ENCODE measurements around the gene CLDN34.

Gene CLDN34

DNA sequence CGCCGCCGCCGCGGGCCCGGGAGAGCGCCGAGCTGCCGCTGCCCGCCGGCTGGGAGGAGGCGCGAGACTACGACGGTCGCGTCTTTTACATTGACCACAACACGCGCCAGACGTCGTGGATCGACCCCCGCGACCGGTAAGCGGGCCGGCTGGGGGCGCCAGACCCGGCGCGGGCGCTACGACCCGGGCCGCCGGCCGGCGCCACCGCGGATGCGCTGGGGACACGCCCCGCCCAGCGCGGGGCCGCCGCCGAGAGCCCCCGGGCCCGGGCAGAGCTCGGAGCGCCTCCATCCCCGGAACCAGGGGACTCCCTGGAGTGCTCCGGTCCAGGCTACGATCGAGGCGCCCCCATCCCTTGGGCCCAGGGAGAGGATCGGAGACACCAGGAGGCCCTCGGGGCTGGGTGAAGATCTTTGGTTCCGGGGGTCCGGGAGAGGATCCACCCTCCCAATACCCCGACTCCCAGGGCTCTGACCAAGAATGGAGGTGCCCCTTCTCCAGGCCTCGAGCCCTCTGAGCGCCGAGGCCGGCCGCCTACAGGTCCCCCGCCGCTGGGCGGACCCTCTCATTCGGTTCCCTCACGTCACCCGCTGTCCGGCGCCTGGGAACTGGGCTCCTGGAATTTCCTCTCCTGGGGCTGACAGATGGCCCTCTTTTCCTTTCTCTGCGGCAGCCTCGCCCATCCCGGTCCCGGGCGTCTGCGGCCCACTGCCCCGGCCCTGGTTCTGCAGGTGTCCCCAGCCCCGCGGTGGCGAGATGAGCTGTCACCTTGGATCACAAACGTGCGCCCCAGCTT is 48.8 kb downstream of the CLDN34 start:
- Histone ChIP-seq H4K91ac (ENCODE audit: low read depth, low read length, poor library complexity) (no peak overlapping the region), H3K18ac (ENCODE audit: low read length) (peak overlapping the region; percentile 83), H2BK120ac (ENCODE audit: low read depth, low read length) (no peak overlapping the region), H2BK5ac (ENCODE audit: low read length) (no peak overlapping the region), H3K9ac (ENCODE audit: low read depth, low read length, poor library complexity) (peak overlapping the region; percentile 60), H3K4ac (ENCODE audit: low read length) (no peak overlapping the region), H3K14ac (ENCODE audit: low read length) (no peak overlapping the region), H3K4me3 (ENCODE audit: low read length in 2 of 2) (peak overlapping the region; percentile 62 to 86), H3K27me3 (ENCODE audit: control insufficient read depth in 3 of 3, insufficient read depth in 3 of 3, low read depth in 1 of 3, low read length in 3 of 3) (no peaks in the 10 kb centered on the region), H3K23ac (ENCODE audit: low read depth, low read length, poor library complexity) (no peak overlapping the region), H3K4me1 (ENCODE audit: control insufficient read depth in 2 of 2, insufficient read depth in 1 of 2, low read depth in 1 of 2, low read length in 2 of 2) (peaks cover 7 to 17% of the 10 kb centered on the region in 2 donors), H3K79me1 (ENCODE audit: low read depth, low read length) (peaks cover 3% of the 10 kb centered on the region), H2BK12ac (ENCODE audit: low read length) (no peak overlapping the region), H4K8ac (ENCODE audit: low read depth, low read length) (no peak overlapping the region), H3K27ac (replicated peaks; ENCODE audit: low read length) (peak overlapping the region; percentile 31), H3K36me3 (replicated peaks in 1 of 2; ENCODE audit: control insufficient read depth in 2 of 2, insufficient read depth in 2 of 2, low read length in 2 of 2) (no peaks in the 10 kb centered on the region), H2AK5ac (ENCODE audit: low read depth, low read length) (no peak overlapping the region), H2BK15ac (ENCODE audit: low read length) (no peak overlapping the region), H3K4me2 (ENCODE audit: insufficient read depth, low read length, poor library complexity, severe bottlenecking) (peak overlapping the region; percentile 69), H3K9me3 (replicated peaks in 1 of 2; ENCODE audit: control insufficient read depth in 2 of 2, insufficient read depth in 1 of 2, low read depth in 1 of 2, low read length in 2 of 2) (no peaks in the 10 kb centered on the region), H2AFZ (ENCODE audit: low read length) (peak overlapping the region; percentile 66)
- no CpG with 5 or more reads among the region's 87 CpGs for WGBS, 2 donors (ENCODE audit: extremely low coverage in 2 of 2, insufficient read length in 2 of 2, insufficient replicate concordance in 1 of 2)
- no peak for DNase-seq (ENCODE audit: low spot score)

DNA sequence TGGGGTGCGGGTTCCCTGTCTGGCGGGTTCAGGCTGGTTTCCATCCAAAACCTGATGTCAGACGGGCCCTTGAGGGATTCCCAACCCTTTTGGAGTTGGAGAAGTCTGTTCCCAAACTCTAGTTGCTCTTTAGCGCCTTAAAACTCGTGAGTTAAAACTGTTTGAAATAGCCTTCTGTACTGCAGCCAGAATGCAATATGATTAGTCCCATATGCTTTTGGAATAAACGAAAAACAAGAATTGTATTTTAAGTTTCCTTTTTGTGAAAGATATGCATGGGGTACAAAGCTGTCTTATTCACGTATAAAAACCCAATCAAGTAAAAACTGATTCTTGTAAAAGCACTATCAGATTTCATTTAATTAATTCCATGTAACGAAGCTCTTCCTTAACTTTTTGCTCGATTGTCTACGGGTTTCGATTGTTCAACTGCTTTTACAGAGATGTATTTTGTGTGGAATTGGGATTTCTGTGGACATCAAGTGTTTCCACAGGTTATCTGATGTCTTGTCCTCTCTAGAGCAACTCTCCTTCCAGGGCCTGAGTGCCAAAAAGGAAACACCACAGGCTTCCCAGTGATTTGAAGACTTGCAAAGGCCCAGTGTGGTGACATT is 49.5 kb downstream of the CLDN34 start:
- no peak for DNase-seq (ENCODE audit: low spot score)
- no peaks in the 10 kb centered on the region for H3K27me3 ChIP-seq (ENCODE audit: control insufficient read depth in 3 of 3, insufficient read depth in 3 of 3, low read depth in 1 of 3, low read length in 3 of 3)

DNA sequence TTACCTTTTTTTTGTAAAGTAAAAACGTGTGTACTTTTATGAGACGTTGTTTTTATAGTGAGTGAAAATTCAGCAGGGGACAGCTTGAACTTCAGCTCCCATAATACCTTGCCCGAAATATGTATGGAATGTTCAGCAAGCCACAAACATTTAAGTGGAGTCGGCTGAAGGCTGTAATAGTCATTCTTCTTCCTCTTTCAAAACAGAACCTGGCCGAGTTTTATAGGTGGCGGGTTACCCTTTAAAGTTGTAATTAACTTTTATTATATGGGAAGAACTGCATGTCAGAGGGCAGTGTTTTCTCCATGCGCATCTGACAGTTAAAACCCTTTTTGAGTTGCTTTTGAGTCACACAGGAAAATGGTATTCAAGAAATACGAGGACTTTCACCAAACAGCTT is 50.7 kb downstream of the CLDN34 start:
- Histone ChIP-seq H3K27ac (replicated peaks; ENCODE audit: low read length) (no peak overlapping the region), H3K23ac (ENCODE audit: low read depth, low read length, poor library complexity) (no peak overlapping the region), H3K14ac (ENCODE audit: low read length) (no peak overlapping the region), H3K27me3 (ENCODE audit: control insufficient read depth in 3 of 3, insufficient read depth in 3 of 3, low read depth in 1 of 3, low read length in 3 of 3) (no peaks in the 10 kb centered on the region), H3K9ac (ENCODE audit: low read depth, low read length, poor library complexity) (no peak overlapping the region), H3K4me1 (ENCODE audit: control insufficient read depth in 2 of 2, insufficient read depth in 1 of 2, low read depth in 1 of 2, low read length in 2 of 2) (peaks cover 0 to 12% of the 10 kb centered on the region in 2 donors), H2BK5ac (ENCODE audit: low read length) (no peak overlapping the region), H3K9me3 (replicated peaks in 1 of 2; ENCODE audit: control insufficient read depth in 2 of 2, insufficient read depth in 1 of 2, low read depth in 1 of 2, low read length in 2 of 2) (no peaks in the 10 kb centered on the region), H3K79me1 (ENCODE audit: low read depth, low read length) (peaks cover 3% of the 10 kb centered on the region), H2AFZ (ENCODE audit: low read length) (no peak overlapping the region), H2BK15ac (ENCODE audit: low read length) (no peak overlapping the region), H3K18ac (ENCODE audit: low read length) (no peak overlapping the region), H3K36me3 (replicated peaks in 1 of 2; ENCODE audit: control insufficient read depth in 2 of 2, insufficient read depth in 2 of 2, low read length in 2 of 2) (peaks cover 0 to under 1% of the 10 kb centered on the region in 2 donors), H3K4ac (ENCODE audit: low read length) (no peak overlapping the region), H2AK5ac (ENCODE audit: low read depth, low read length) (no peak overlapping the region), H4K91ac (ENCODE audit: low read depth, low read length, poor library complexity) (no peak overlapping the region), H2BK120ac (ENCODE audit: low read depth, low read length) (no peak overlapping the region), H3K4me2 (ENCODE audit: insufficient read depth, low read length, poor library complexity, severe bottlenecking) (no peak overlapping the region), H2BK12ac (ENCODE audit: low read length) (no peak overlapping the region), H4K8ac (ENCODE audit: low read depth, low read length) (no peak overlapping the region), H3K4me3 (ENCODE audit: low read length in 2 of 2) (no peak overlapping the region)
- no peak for DNase-seq (ENCODE audit: low spot score)
- WGBS, 2 donors (ENCODE audit: extremely low coverage in 2 of 2, insufficient read length in 2 of 2, insufficient replicate concordance in 1 of 2), result no CpG with 5 or more reads among the region's 8 CpGs

More for the DNA sequence above, 49.5 kb downstream of the CLDN34 start:
- Histone ChIP-seq H2BK120ac (ENCODE audit: low read depth, low read length) (no peak overlapping the region), H3K79me1 (ENCODE audit: low read depth, low read length) (peaks cover 3% of the 10 kb centered on the region), H3K23ac (ENCODE audit: low read depth, low read length, poor library complexity) (no peak overlapping the region), H2BK12ac (ENCODE audit: low read length) (no peak overlapping the region), H2AFZ (ENCODE audit: low read length) (peak overlapping the region; percentile 66), H3K4me1 (ENCODE audit: control insufficient read depth in 2 of 2, insufficient read depth in 1 of 2, low read depth in 1 of 2, low read length in 2 of 2) (peaks cover 3 to 12% of the 10 kb centered on the region in 2 donors), H4K91ac (ENCODE audit: low read depth, low read length, poor library complexity) (no peak overlapping the region), H3K4me3 (ENCODE audit: low read length in 2 of 2) (peak overlapping the region; percentile 62 to 86), H3K14ac (ENCODE audit: low read length) (no peak overlapping the region), H3K9me3 (replicated peaks in 1 of 2; ENCODE audit: control insufficient read depth in 2 of 2, insufficient read depth in 1 of 2, low read depth in 1 of 2, low read length in 2 of 2) (no peaks in the 10 kb centered on the region), H3K4ac (ENCODE audit: low read length) (no peak overlapping the region), H3K4me2 (ENCODE audit: insufficient read depth, low read length, poor library complexity, severe bottlenecking) (peak overlapping the region; percentile 69), H2BK15ac (ENCODE audit: low read length) (no peak overlapping the region), H3K9ac (ENCODE audit: low read depth, low read length, poor library complexity) (no peak overlapping the region), H3K27ac (replicated peaks; ENCODE audit: low read length) (no peak overlapping the region), H3K36me3 (replicated peaks in 1 of 2; ENCODE audit: control insufficient read depth in 2 of 2, insufficient read depth in 2 of 2, low read length in 2 of 2) (no peaks in the 10 kb centered on the region), H3K18ac (ENCODE audit: low read length) (no peak overlapping the region), H2AK5ac (ENCODE audit: low read depth, low read length) (no peak overlapping the region), H4K8ac (ENCODE audit: low read depth, low read length) (no peak overlapping the region), H2BK5ac (ENCODE audit: low read length) (no peak overlapping the region)
- no CpG with 5 or more reads among the region's 11 CpGs for WGBS, 2 donors (ENCODE audit: extremely low coverage in 2 of 2, insufficient read length in 2 of 2, insufficient replicate concordance in 1 of 2)

All from neuronal stem cell (in vitro differentiated cells).